ENCODE data around the gene IL1RN. TPM values are rescaled to one million over a fixed set of nuclear protein-coding genes. Genes with fewer than 3 reads are reported as not detected.

The IL1RN gene
- total and polyA plus RNA-seq, 2 of the 4 experiments (the other 2 are of a cell fraction) = not detected

- Histone ChIP-seq H3K4me3 (ENCODE audit: insufficient read depth, low read depth, low read length) (no peak overlapping the region), H3K9me1 (ENCODE audit: insufficient read depth, low read length) (peaks cover 3% of the 10 kb centered on the region; the same call in 1 of the 2 replicates), H3K79me1 (ENCODE audit: low read depth in 1 of 2, low read length in 2 of 2) (no peaks in the 10 kb centered on the region), H3K9me3 (ENCODE audit: control insufficient read depth, insufficient read depth, low read length) (no peaks in the 10 kb centered on the region), H3K36me3 (ENCODE audit: control insufficient read depth, insufficient read depth, low read length) (no peaks in the 10 kb centered on the region), H4K8ac (ENCODE audit: low read depth in 2 of 2, low read length in 2 of 2) (no peak overlapping the region), H3K4me2 (ENCODE audit: low read depth, low read length) (no peak overlapping the region), H3K18ac (ENCODE audit: low read depth, low read length) (no peak overlapping the region), H3K4ac (ENCODE audit: low read depth, low read length) (no peak overlapping the region), H4K20me1 (ENCODE audit: insufficient read depth, low read length) (no peaks in the 10 kb centered on the region), H3K4me1 (ENCODE audit: control insufficient read depth, insufficient read depth, low read length) (no peaks in the 10 kb centered on the region), H3K23ac (ENCODE audit: low read depth, low read length) (no peak overlapping the region), H3K14ac (replicated peaks; ENCODE audit: low read depth, low read length) (no peak overlapping the region), H2BK5ac (ENCODE audit: low read depth, low read length, poor library complexity, severe bottlenecking) (no peak overlapping the region), H2BK120ac (ENCODE audit: low read depth, low read length) (no peak overlapping the region), H3K27ac (ENCODE audit: insufficient read depth, low read length) (no peak overlapping the region), H4K5ac (ENCODE audit: low read depth, low read length) (no peak overlapping the region), H2BK20ac (ENCODE audit: low read depth, low read length) (no peak overlapping the region), H3K27me3 (ENCODE audit: control insufficient read depth, insufficient read depth, low read length) (peaks cover 39% of the 10 kb centered on the region), H4K91ac (ENCODE audit: insufficient read depth, low read depth, low read length) (no peak overlapping the region), H2AK9ac (replicated peaks; ENCODE audit: low read depth, low read length, poor library complexity) (no peak overlapping the region), H2AFZ (replicated peaks; ENCODE audit: low read length, poor library complexity) (no peak overlapping the region), H3K9ac (ENCODE audit: low read depth, low read length) (no peak overlapping the region), H2AK5ac (ENCODE audit: low read depth, low read length) (no peak overlapping the region), H2BK15ac (ENCODE audit: low read depth, low read length) (no peak overlapping the region), H3K56ac (ENCODE audit: extremely low read depth, insufficient read depth, low read length) (no peak overlapping the region)
- WGBS, 2 experiments (ENCODE audit: extremely low coverage in 2 of 2, insufficient read length in 1 of 2) = 58% methylated on average over 4 of the region's 17 CpGs; no CpG with 5 or more reads in 1 of the 2 experiments
- dilution Hi-C loops (cut with HindIII; ENCODE audit: low sequenced_read_pairs, unreplicated experiment) (no loop called here), in situ Hi-C loops (cut with MboI; ENCODE audit: low sequenced_read_pairs) (no loop called here), intact Hi-C loops (cut with micrococcal nuclease) (no loop called here)
- no peak for ATAC-seq (ENCODE audit: low read depth)
- ChIA-PET CTCF (interaction anchor here (0.8 kb wide), 1 partner anchor 18 kb away, joined by 3 read pairs; no protein-coding TSS in a partner anchor), POLR2A (ENCODE audit: unreplicated experiment) (no interaction called here)
- no peak for TF ChIP-seq RFX5 (IDR thresholded peaks at IDR 0.05; ENCODE audit: low read depth, low read length)
- no peak for TF ChIP-seq MAFK (IDR thresholded peaks at IDR 0.05; ENCODE audit: low read depth, low read length)
- no peak for TF ChIP-seq BHLHE40 (IDR thresholded peaks at IDR 0.05; ENCODE audit: low read depth, low read length)
- no peak for TF ChIP-seq MXI1 (IDR thresholded peaks at IDR 0.05; ENCODE audit: borderline replicate concordance, low read depth, low read length)
- no peak for TF ChIP-seq FOS (IDR thresholded peaks at IDR 0.05; ENCODE audit: low read depth, low read length)
- no peak for TF ChIP-seq USF2 (IDR thresholded peaks at IDR 0.05; ENCODE audit: low read depth, low read length)
- TF ChIP-seq CHD1 (IDR thresholded peaks at IDR 0.05; ENCODE audit: low read depth, low read length) = no peak
- TF ChIP-seq NFE2L2 (IDR thresholded peaks at IDR 0.05; ENCODE audit: low read depth, low read length) = no peak
- no peak for TF ChIP-seq SMC3 (IDR thresholded peaks at IDR 0.05; ENCODE audit: low read depth, low read length)
- no peak for TF ChIP-seq RAD21 (IDR thresholded peaks at IDR 0.05; ENCODE audit: low read length)
- no peak for TF ChIP-seq POLR2A (IDR thresholded peaks at IDR 0.05; ENCODE audit: low read depth, low read length)
- TF ChIP-seq ELK1 (IDR thresholded peaks at IDR 0.05; ENCODE audit: borderline replicate concordance, low read depth, low read length) = no peak
- no peak for TF ChIP-seq MAZ (IDR thresholded peaks at IDR 0.05; ENCODE audit: borderline replicate concordance, low read depth, low read length)
- no peak for DNase-seq
- BruUV-seq (replicated peaks) = no TSS peak
These were observed 52.9 kb downstream of the IL1RN start for GRCh38 chr2:113180131-113180946.

Measured in IMR-90 (cell line).